Stimulated activated CD8-positive, alpha-beta memory T cell treated with anti-CD3 and anti-CD28 coated beads, Interleukin-2, amount 100 ng/mL, for 48 hours (primary cell): ENCODE data around the gene ARL6IP1.
"Not testable (repeated sequence)": the region's sequence is repeated elsewhere in the genome, so short reads cannot be mapped to it uniquely, and the experiment has no call there.

Source experiments
- DNase-seq, 2 donors: peaks; one replicate each; pipeline ENCODE4 v3.0.0-alpha.2; 2020; ENCODE audit warnings: low read depth in 2 of 2

ARL6IP1 gene

DNA sequence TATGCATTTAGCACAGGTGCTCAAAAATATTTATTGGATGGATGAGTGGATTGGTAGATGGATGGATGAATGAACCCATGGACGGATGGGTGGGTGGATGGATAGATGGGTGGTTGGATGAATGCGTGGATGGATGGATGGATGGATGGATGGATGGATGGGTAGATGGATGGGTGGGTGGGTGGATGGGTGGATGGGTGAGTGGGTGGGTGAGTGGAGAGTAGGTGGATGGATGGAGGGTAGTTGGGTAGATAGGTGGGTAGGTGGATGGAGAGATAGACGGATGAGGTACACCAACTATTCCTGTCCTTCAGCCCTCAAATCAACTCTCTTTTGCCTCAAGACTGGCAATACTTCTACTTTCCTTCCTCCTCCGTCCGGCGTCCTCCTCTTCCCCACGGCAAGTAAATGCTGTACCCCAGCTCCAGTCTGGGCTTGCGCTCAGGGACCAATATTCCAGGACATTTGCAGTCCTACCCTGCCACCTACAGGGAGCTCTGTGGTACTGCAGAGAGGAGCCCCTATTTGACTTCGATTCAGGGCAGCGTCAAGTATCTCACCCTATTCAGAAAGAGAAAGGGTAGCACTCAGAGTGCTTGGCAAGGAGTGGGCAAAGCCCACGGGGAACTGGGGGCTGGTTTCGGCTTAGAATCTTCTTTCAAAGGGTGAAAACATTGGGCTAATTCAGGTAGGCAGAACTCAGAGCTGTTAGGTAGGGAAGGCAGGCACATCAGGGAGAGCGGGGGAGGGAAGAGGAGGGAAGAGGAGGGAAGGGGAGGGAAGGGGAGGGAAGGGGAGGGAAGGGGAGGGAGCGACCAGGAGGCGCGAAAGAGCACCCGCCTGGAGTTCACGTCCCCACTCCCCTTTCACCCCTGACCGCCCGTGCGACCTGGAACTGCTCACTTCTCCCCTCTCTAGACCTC is 41.5 kb downstream of the ARL6IP1 start:
- peak in 1 of 2 donors; percentile 23 for DNase-seq

DNA sequence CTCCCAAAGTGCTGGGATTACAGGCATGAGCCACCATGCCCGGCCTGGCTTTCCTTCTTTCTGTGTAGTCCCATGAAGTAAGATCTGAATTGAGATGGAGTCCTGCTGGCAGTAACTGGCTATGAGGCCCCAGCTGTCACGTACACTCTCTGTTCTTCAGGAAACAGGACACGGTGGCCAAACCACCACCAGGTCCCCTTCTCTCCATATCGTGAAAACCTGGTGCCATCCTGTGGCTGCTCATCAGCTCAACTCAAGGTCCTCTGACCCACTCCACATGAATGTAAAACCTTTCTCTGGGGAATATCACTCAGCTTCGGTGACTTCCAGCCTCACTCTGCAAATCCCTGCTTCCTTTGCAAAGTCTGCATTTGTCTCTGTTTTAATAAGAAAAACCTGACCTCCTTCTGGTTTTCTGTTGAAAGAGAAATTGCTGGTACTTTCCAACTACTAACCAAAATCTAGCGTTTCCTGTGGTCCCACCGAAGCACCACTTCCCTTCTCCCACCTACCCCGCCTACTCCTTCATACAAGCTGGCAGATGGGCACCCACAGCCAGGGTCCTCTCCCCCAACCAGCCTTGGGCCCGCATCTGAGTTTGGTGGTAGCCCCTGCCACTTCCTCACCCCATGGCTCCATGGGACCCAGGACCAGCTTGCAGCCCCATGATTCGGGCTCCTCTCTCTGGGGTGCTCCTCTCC is 43.2 kb downstream of the ARL6IP1 start:
- DNase-seq, result not testable (repeated sequence)

DNA sequence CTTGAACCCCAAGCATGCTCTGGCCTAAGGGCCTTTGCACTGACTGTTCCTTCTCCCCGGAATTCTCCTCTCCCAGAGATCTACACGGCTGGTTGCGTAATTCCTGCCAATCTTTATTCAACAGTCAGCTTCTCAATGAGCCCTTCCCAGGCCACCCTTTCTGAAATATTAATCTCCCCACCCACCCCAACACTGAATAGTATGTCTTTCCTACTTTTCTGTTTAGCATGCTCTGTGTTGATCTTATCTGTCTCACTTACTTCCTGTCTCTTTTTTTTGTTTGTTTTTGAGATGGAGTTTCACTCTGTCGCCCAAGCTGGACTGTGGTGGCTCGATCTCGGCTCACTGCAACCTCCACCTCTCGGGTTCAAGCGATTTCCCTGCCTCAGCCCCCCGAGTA is 44.7 kb downstream of the ARL6IP1 start:
- not testable (repeated sequence) for DNase-seq

DNA sequence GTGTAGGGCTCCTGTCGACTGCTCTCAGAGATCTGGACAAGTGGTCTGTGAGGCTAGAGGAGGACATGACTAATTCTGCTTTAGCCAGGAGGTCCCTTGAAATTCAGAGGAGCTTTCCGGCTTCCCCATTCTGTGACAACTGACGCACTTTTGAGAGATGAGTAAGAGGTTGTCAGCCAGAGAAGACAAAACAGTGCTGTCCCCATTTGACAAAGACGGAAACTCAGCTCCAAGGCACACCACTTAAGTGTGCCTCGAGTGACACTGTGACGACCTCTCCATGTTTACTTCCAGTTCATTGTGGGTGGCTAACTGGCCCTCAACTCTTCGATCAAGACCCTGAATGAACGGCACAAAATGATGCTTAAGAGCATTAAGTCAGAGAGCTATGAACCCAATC is 58.5 kb downstream of the ARL6IP1 start:
- not testable (repeated sequence) for DNase-seq
